Spinal cord (tissue), 10 donors: ENCODE data around the gene TNP1. TPM values are rescaled to one million over a fixed set of nuclear protein-coding genes. Genes with fewer than 3 reads are reported as not detected.

Experiments used
- DNase-seq, 6 donors: peaks; one replicate each; pipeline versions ENCODE4 v3.0.0 to v3.0.0-alpha.2; 2013 to 2015; ENCODE audit warnings: low spot score in 6 of 6, low read depth in 4 of 6
- H3K27ac ChIP-seq: one replicate; pipeline ENCODE4 v1.5.1; 2013; ENCODE audit warnings: low read depth, low read length, control low read depth
- H3K27me3 ChIP-seq: one replicate; pipeline ENCODE4 v1.6.1; 2013; ENCODE audit warnings: low read length; ENCODE audit not compliant: control insufficient read depth, insufficient read depth
- H3K36me3 ChIP-seq: one replicate; pipeline ENCODE4 v1.6.1; 2013; ENCODE audit warnings: low read length; ENCODE audit not compliant: control insufficient read depth, insufficient read depth
- H3K4me1 ChIP-seq: one replicate; pipeline ENCODE4 v1.6.1; 2013; ENCODE audit warnings: low read length; ENCODE audit not compliant: control insufficient read depth, insufficient read depth
- H3K4me3 ChIP-seq: one replicate; pipeline ENCODE4 v1.5.1; 2013; ENCODE audit warnings: low read depth, low read length, control low read depth
- H3K9me3 ChIP-seq: one replicate; pipeline ENCODE4 v1.6.1; 2013; ENCODE audit warnings: low read length; ENCODE audit not compliant: control insufficient read depth, insufficient read depth
- WGBS: methylation state at CpG from one replicate; pipeline ENCODE4 v1.1.5; 2013; ENCODE audit warnings: missing lambda C conversion rate; ENCODE audit not compliant: insufficient coverage; 5-methylcytosine and 5-hydroxymethylcytosine counted together
- polyA plus RNA-seq, 2 donors: library from polyadenylated mRNA; unstranded; fragments of 120-200 nt; gene quantifications; one replicate each; pipeline ENCODE4 v1.2.1, GENCODE V29; 2013; ENCODE audit not compliant: insufficient read length in 2 of 2
- total RNA-seq, 2 donors: library from RNA; depleted of rRNA in 1 of 2; stranded (reverse); fragments of 120-200 nt in 1 of 2; fragments of >200 nt in 1 of 2; gene quantifications; one replicate each; pipeline versions ENCODE4 v1.2.3 to v1.2.4, GENCODE V29; 2013 to 2014
- donor health status: healthy.

The TNP1 gene
- total and polyA plus RNA-seq, 4 donors: not detected

- no peaks in the 10 kb centered on the region for H3K9me3 ChIP-seq
- no peaks in the 10 kb centered on the region for H3K4me1 ChIP-seq
- DNase-seq: no peak
- H3K4me3 ChIP-seq: no peak overlapping the region
- no peaks in the 10 kb centered on the region for H3K36me3 ChIP-seq
- WGBS: 88% methylated on average over 5 of the region's 5 CpGs
- H3K27ac ChIP-seq: no peak overlapping the region
- no peaks in the 10 kb centered on the region for H3K27me3 ChIP-seq
Measured at GRCh38 chr2:216878072-216878471, 18.2 kb upstream of the TNP1 start.

- no peak for DNase-seq
- Histone ChIP-seq H3K27me3 (no peaks in the 10 kb centered on the region), H3K9me3 (no peaks in the 10 kb centered on the region), H3K4me1 (no peaks in the 10 kb centered on the region), H3K4me3 (no peak overlapping the region), H3K36me3 (no peaks in the 10 kb centered on the region), H3K27ac (no peak overlapping the region)
- no CpG with 5 or more reads among the region's 3 CpGs for WGBS
Measured at GRCh38 chr2:216877085-216877484, 17.2 kb upstream of the TNP1 start.

DNA sequence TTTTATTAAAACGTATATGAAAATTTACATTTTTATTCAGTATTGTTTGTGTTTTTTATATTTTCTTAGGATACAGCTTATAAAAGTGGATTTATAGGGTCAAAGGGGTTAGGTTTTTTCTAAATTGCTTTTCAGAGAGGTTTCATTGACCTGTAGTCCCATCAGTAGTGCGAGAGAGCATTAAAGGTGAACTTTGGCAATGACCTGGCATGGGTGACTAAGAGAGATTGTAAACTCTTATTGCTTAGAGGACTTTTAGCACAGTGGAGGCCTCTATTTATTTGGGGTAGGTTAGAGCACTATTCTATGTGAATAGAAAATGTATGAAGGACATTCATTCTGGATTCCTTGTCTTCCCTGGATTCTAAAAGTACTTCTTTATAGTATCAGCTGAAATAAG lies 16.0 kb upstream of the TNP1 start:
- WGBS: 100% methylated on average over 1 of the region's 2 CpGs
- Histone ChIP-seq H3K9me3 (no peaks in the 10 kb centered on the region), H3K27ac (no peak overlapping the region), H3K27me3 (no peaks in the 10 kb centered on the region), H3K4me1 (no peaks in the 10 kb centered on the region), H3K4me3 (no peak overlapping the region), H3K36me3 (no peaks in the 10 kb centered on the region)
- DNase-seq: no peak

DNA sequence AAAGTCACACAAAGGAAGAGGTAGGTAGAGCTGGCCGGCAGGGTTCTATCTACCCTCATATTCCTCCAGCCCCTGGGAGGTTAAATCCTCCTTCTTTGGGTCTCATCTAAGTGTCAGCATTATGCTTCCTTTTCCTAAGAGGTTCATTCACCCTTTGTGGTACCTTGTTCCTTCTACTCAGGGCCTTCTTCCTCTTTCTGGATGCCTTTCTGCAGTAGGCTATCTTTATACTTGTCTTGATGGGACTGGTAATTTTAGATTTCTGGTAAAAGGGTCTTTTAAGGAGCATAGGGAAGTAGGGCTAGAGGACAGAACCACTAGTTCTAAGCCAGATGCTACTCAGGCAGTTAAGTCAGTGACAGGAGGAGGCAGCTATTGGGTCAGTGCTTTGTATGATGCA lies 13.7 kb upstream of the TNP1 start:
- Histone ChIP-seq H3K27me3 (no peaks in the 10 kb centered on the region), H3K9me3 (no peaks in the 10 kb centered on the region), H3K36me3 (no peaks in the 10 kb centered on the region), H3K4me1 (no peaks in the 10 kb centered on the region), H3K27ac (no peak overlapping the region), H3K4me3 (no peak overlapping the region)
- no CpG with 5 or more reads among the region's 1 CpG for WGBS
- no peak for DNase-seq

DNA sequence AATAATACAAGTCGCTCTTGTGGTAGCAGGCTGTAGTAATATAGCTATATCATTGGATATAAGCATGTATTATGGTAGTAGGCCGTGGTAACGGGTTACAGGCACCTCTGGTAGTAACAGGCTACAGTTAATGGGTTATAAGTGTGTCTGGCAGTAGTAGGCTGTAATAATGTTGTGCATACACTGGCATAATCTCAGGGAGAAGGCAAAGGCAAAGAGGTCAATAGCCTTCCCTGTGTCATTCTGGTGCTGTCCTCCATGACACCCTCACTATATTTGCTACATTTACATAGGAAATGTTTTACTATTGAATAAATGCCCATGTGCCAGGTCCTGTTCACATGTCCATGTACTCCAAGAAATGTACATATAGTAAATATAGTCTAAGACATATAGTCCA lies 12.8 kb upstream of the TNP1 start:
- H3K9me3 ChIP-seq: no peaks in the 10 kb centered on the region
- H3K27ac ChIP-seq: no peak overlapping the region
- H3K4me3 ChIP-seq: no peak overlapping the region
- H3K36me3 ChIP-seq: no peaks in the 10 kb centered on the region
- no peak for DNase-seq
- no peaks in the 10 kb centered on the region for H3K27me3 ChIP-seq
- H3K4me1 ChIP-seq: no peaks in the 10 kb centered on the region
- WGBS: 100% methylated on average over 3 of the region's 3 CpGs

DNA sequence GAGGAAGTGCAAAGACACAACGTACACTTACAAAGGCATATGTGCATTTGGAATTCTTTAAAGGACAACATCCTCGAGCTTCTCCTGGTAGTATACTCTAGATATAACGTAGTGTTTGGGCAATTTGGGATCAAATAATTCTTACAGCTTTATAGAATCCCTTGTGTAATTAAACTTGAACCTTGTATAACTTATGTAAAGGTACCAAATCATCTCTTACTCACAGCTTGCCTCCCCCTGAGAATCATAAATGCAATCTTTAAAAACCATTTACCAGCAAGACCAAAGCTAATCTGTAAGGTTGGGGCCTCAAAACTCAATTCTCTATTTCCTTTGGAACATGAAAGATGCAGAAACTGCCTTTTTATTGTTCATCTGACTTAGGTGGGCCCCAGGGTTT lies 12.2 kb upstream of the TNP1 start:
- H3K4me1 ChIP-seq: no peaks in the 10 kb centered on the region
- H3K36me3 ChIP-seq: no peaks in the 10 kb centered on the region
- no CpG with 5 or more reads among the region's 3 CpGs for WGBS
- no peak for DNase-seq
- H3K9me3 ChIP-seq: no peaks in the 10 kb centered on the region
- no peak overlapping the region for H3K4me3 ChIP-seq
- H3K27me3 ChIP-seq: no peaks in the 10 kb centered on the region
- H3K27ac ChIP-seq: no peak overlapping the region

DNA sequence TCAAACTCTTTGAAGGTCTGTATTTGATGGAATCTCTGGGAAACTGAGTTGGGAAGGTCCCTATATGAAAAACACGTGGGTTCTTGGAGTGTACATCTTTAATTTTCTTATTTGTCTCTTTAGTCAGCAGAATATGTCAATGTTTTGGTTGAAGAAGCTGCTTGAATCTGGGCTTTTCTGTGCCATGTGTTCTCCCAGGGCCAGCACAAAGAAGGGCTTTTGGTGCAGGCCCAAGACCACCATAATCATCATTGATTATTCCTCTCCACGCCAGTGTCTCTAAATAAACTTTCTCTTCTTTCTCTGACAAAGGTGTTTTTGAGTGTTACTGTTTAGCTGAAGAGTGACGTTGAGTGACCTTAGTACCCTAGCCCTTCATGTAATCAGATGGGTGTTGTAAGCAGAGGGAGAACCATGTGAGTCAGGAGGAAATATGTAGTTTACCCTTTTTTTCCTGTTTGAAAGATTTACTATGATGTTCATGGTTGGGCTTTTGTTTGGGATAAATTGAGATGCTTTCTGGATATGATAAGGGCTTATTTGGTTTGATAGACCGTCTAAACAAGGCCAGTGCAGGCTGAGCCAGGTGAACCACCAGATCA lies 11.6 kb upstream of the TNP1 start:
- H3K4me1 ChIP-seq: no peaks in the 10 kb centered on the region
- H3K27me3 ChIP-seq: no peaks in the 10 kb centered on the region
- no peak overlapping the region for H3K4me3 ChIP-seq
- DNase-seq: no peak
- WGBS: no CpG with 5 or more reads among the region's 4 CpGs
- no peaks in the 10 kb centered on the region for H3K9me3 ChIP-seq
- no peak overlapping the region for H3K27ac ChIP-seq
- no peaks in the 10 kb centered on the region for H3K36me3 ChIP-seq

DNA sequence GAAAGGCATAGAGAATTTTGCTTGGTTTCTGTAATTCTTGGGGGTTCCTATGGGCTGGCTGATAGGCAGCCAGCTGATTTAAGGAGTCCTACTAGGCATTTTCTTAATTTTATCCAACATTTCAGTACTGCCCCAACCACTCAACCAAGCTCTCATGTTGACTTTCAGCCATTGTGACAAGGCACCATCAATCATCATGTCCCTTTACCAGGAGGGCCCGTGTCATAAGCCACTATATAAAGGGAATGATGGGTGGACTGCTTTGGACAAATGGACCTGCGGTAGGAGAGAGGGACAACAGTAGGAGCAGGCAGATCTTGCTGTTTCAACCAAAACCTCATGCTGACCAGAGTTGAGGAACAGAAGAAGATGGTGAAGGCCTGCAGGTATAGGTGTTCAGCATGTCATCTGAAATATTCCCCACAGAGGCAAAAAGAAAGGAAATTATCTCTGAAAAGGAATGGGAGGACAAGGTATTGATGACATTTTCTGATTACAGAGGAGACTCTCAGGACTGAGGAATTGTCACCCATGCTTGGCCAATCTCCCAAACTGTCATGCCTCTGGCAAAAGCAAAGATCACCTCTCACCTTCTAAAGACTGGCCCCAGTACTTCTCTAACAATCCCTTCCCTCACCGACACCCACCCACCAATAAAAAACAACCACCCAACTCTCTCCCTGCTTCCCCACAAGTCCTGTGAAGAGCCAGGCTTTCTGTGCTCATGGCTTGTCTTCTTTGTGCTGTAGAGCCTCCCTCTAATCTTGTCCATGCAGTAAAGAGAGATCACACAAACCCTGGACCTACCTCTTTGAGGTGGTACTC lies 10.9 kb upstream of the TNP1 start:
- Histone ChIP-seq H3K9me3 (no peaks in the 10 kb centered on the region), H3K36me3 (no peaks in the 10 kb centered on the region), H3K4me3 (no peak overlapping the region), H3K27me3 (no peaks in the 10 kb centered on the region), H3K27ac (no peak overlapping the region), H3K4me1 (no peaks in the 10 kb centered on the region)
- 100% methylated on average over 1 of the region's 3 CpGs for WGBS
- no peak for DNase-seq

- Histone ChIP-seq H3K36me3 (no peaks in the 10 kb centered on the region), H3K27ac (no peak overlapping the region), H3K27me3 (no peaks in the 10 kb centered on the region), H3K4me3 (no peak overlapping the region), H3K4me1 (no peaks in the 10 kb centered on the region), H3K9me3 (no peaks in the 10 kb centered on the region)
- 83% methylated on average over 1 of the region's 3 CpGs for WGBS
- no peak for DNase-seq
Measured at GRCh38 chr2:216866515-216867095, 6.7 kb upstream of the TNP1 start.

DNA sequence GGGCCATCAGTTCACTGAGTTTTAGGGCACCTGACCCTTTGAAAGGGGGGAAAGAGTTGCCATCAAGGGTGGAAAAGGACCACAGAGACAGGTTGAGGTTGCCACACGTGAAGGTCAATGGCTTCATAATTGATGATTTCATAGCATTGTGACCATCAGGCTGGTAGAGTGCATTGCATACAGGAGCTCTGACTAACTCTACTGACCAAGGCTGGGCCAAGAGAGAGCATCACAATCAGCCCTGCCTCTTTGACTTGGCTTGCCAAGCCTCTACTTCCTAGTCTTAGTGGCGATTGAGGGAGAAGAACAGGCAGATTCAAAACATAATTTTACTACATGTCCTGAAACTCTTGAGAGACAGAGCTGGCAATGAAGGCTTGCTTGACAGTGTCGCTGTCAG lies 5.8 kb upstream of the TNP1 start:
- Histone ChIP-seq H3K27me3 (no peaks in the 10 kb centered on the region), H3K27ac (no peak overlapping the region)
- 92% methylated on average over 1 of the region's 3 CpGs for WGBS

More for the DNA sequence above, 5.8 kb upstream of the TNP1 start:
- Histone ChIP-seq H3K9me3 (no peaks in the 10 kb centered on the region), H3K36me3 (no peaks in the 10 kb centered on the region), H3K4me1 (no peaks in the 10 kb centered on the region), H3K4me3 (no peak overlapping the region)
- DNase-seq: no peak
